Activated CD4-positive, alpha-beta memory T cell treated with anti-CD3 and anti-CD28 coated beads for 36 hours (primary cell): ENCODE measurements around the gene TTLL6. TPM values are rescaled to one million over a fixed set of nuclear protein-coding genes. Genes with fewer than 3 reads are reported as not detected.
"Not testable (repeated sequence)": the region's sequence is repeated elsewhere in the genome, so short reads cannot be mapped to it uniquely, and the experiment has no call there.

ENCODE experiments used
- CTCF ChIA-PET: fragments of 350-600 bp; sonication (Branson Sonifier 250); formaldehyde crosslinking; loops from one replicate; lab custom pipeline; 2021; ENCODE audit warnings: antibody characterized with exemption, inconsistent platforms; lab: Charles Lee
- POLR2A ChIA-PET: fragments of 350-600 bp; sonication (Branson Sonifier 250); formaldehyde crosslinking; loops from one replicate; lab custom pipeline; 2021; ENCODE audit warnings: antibody characterized with exemption; lab: Charles Lee
- DNase-seq: peaks from one replicate; pipeline ENCODE4 v3.0.0-alpha.2; 2020
- H3K27ac Mint-ChIP-seq: one replicate; pipeline ENCODE4 v1.8.0; 2021; ENCODE audit warnings: mixed read lengths
- H3K27me3 Mint-ChIP-seq: one replicate; pipeline ENCODE4 v1.8.0; 2021; ENCODE audit warnings: mixed read lengths
- H3K36me3 Mint-ChIP-seq: one replicate; pipeline ENCODE4 v1.8.0; 2021; ENCODE audit warnings: mixed read lengths
- H3K4me1 Mint-ChIP-seq: one replicate; pipeline ENCODE4 v1.8.0; 2021; ENCODE audit warnings: low read depth, mixed read lengths
- H3K4me3 Mint-ChIP-seq: one replicate; pipeline ENCODE4 v1.8.0; 2021; ENCODE audit warnings: mild to moderate bottlenecking, mixed read lengths
- H3K9me3 Mint-ChIP-seq: one replicate; pipeline ENCODE4 v1.8.0; 2021; ENCODE audit warnings: mixed read lengths
- intact Hi-C: fragments of 100-400 bp; cut with micrococcal nuclease; formaldehyde crosslinking; loops from one replicate; pipeline ENCODE4 v1.15.1; 2023
- microRNA-seq: library from miRNA; unstranded; fragments of <30 nt; microRNA quantifications from one replicate; pipeline ENCODE4 v1.2.0, GENCODE V29; 2022; ENCODE audit warnings: borderline number of aligned reads, borderline microRNAs expressed, borderline replicate concordance
- total RNA-seq, 2 experiments: library from RNA; stranded (reverse); gene quantifications; one replicate each; pipeline ENCODE4 v1.2.3, GENCODE V29; 2021

The TTLL6 gene
- total RNA-seq, 2 experiments from 2014 or later, result not detected

DNA sequence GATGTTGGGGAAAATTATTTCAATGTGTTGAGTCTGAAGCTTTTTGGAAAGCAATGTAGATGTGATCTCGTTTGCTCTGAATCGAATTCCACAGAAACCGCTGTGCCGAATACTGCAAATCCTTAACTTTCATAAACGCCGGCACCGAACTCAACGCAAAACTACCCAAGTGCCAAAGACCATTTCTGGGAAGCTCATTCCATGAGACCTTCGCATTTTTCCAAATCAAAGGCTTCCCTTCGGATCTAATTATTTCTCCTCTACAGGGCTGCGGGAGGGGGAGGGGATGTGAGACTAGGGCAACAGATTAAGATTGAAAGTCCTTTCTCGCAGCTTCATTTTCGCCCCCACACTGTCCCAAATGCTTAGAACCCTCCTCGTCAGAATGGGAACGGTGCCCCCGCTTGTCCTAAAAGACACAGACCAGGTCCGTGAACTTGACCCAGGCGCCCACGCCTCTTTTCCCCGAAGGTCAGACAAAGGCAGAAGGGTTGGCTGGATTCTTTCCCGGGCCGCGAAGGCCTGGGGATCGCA lies 98.7 kb downstream of the TTLL6 start:
- no peak overlapping the region for H3K27ac Mint-ChIP-seq
- H3K27me3 Mint-ChIP-seq, result peaks cover 76% of the 10 kb centered on the region
- no peak for DNase-seq
- peak overlapping the region; percentile 33 for H3K4me3 Mint-ChIP-seq
- peaks cover 2% of the 10 kb centered on the region for H3K36me3 Mint-ChIP-seq
- ChIA-PET POLR2A (interaction anchor here (1.3 kb wide), 1 partner anchor 27 kb away, joined by 3 read pairs; no protein-coding TSS in a partner anchor), CTCF (interaction anchor here (0.9 to 1.9 kb wide), 3 partner anchors 20 to 48 kb away, joined by 3 to 6 read pairs (median 4); no protein-coding TSS in a partner anchor)
- intact Hi-C loops, result no loop called here
- H3K4me1 Mint-ChIP-seq, result peaks cover 14% of the 10 kb centered on the region
- no peaks in the 10 kb centered on the region for H3K9me3 Mint-ChIP-seq

DNA sequence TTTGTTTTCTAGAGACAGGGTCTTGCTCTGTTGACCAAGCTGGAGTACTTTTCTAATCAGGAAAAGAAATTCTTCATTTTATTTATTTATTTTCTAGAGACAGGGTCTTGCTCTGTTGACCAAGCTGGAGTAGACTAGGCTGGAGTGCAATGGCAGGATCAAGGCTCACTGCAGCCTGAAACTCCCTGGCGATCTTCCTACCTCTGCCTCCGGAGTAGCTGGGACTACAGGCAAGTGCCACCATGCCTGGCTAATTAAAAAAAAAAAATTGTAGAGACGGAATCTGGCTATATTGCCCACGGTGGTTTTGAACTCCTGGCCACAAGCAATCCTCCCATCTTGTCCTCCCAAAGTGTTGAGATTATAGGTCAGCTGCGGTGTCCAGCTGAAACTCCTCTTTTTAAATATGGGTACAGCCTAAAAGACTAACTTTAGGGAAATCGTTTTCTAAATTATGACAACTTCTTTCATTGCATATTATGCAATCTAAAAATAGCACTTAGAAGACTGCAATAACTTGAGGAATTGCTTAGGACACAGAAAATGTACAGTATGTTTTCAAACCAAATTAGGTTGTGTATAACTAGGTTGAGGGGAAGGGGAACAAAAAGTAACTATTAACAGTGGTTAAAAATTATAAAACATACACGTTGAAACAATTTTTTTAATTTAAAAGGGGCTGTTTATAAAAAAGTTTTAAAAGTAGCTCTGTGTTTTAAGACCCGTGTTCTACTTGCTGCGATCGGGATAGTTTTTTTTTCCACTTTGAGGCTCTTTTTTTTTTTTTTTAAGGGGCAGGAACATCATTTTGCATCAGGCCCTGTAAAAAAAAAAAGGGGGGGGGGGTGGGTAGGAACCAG lies 99.4 kb downstream of the TTLL6 start:
- Mint-ChIP-seq H3K4me1 (peaks cover 12% of the 10 kb centered on the region), H3K9me3 (no peaks in the 10 kb centered on the region), H3K27me3 (peaks cover 72% of the 10 kb centered on the region), H3K4me3 (no peak overlapping the region), H3K36me3 (peaks cover 2% of the 10 kb centered on the region), H3K27ac (no peak overlapping the region)
- ChIA-PET CTCF (interaction anchor here (0.7 to 2.0 kb wide), 6 partner anchors 21 to 166 kb away, joined by 3 to 11 read pairs (median 4); no protein-coding TSS in a partner anchor), POLR2A (interaction anchor here (1.3 kb wide), 1 partner anchor 28 kb away, joined by 3 read pairs; no protein-coding TSS in a partner anchor)
- intact Hi-C loops, result no loop called here
- no peak for DNase-seq

DNA sequence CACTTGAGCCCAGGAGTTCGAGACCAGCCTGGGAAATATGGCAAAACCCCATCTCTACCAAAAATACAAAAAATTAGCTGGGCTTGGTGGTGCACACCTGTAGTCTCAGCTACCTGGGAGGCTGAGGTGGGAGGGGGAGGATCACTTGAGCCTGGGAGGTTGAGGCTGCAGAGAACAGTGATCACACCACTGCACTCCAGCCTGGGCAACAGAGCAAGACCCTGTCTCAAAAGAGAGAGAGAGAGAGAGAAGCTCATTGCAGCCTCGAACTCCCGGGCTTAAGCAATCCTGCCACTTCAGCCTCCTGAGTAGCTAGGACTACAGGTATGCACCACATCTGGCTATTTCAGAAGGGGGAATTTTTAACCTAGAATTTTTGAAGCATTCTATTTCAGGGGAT lies 100.5 kb downstream of the TTLL6 start:
- H3K9me3 Mint-ChIP-seq, H3K27ac Mint-ChIP-seq, H3K36me3 Mint-ChIP-seq, POLR2A ChIA-PET, intact Hi-C loops, DNase-seq, H3K4me3 Mint-ChIP-seq: not testable (repeated sequence)
- CTCF ChIA-PET, result interaction anchor here (0.8 to 2.0 kb wide), 4 partner anchors 22 to 167 kb away, joined by 3 to 11 read pairs (median 5); no protein-coding TSS in a partner anchor
- peaks cover 70% of the 10 kb centered on the region for H3K27me3 Mint-ChIP-seq
- peaks cover 12% of the 10 kb centered on the region for H3K4me1 Mint-ChIP-seq

DNA sequence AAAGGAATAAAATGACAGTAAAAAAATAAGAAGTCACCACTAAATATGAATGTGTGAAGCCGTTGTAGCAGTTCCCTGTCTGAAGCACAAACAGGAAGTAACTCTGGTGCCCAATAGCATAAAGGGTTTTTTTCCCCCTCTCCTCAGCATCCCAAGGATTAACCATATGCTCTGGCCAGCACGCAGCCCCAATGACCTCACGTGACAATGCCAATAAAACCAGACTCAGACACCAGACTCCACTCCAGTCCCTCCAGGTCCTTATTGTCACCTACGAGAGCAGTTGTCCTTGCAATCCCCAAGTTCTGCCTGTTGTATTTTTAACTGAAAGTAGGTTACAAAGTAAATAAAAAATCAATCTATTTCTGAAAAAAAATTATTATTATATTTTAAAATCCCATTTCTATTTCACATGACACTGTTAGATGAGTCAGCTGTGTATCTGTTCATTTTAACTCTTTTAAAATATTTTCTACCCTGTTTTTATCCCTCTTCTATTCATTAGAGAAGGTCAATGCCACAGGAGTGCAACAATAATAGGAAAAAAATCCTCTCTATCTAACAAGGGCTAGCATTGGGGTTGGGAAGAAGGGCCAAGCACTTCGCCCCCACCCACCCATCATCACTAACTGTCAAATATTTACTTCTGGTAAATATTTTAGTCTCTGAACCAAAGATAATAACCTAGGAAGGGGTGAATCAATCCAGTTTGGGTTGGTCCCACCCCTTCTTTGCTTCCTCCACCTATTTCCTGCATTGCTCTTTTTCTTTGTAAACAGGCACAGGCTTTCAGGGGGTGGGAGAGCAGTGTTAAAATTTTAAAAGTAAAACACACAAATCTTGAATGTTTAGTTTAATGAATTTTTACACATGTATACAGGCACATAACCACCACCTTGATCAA lies 101.3 kb downstream of the TTLL6 start:
- peaks cover 2% of the 10 kb centered on the region for H3K36me3 Mint-ChIP-seq
- H3K4me1 Mint-ChIP-seq, result peaks cover 12% of the 10 kb centered on the region
- H3K27ac Mint-ChIP-seq, result no peak overlapping the region
- no peaks in the 10 kb centered on the region for H3K9me3 Mint-ChIP-seq
- peaks cover 68% of the 10 kb centered on the region for H3K27me3 Mint-ChIP-seq
- ChIA-PET POLR2A (no interaction called here), CTCF (interaction anchor here (0.9 to 2.0 kb wide), 3 partner anchors 8 to 37 kb away, joined by 3 to 11 read pairs (median 4); no protein-coding TSS in a partner anchor)
- no peak overlapping the region for H3K4me3 Mint-ChIP-seq
- DNase-seq, result no peak
- intact Hi-C loops, result no loop called here

Small RNA genes lying within 50 kb of the gene (microRNA-seq; reads per million reads assigned to microRNA genes)
- gene MIR3185, result not detected

Other genes with a start within 250 kb of the TTLL6 start
- 1 to 10 TPM; 2.3 TPM for gene HOXB4, start 238.9 kb downstream of the TTLL6 start, total RNA-seq
- 1 to 10 TPM; 2.6 TPM for gene HOXB3, start 227.0 kb downstream of the TTLL6 start, total RNA-seq
- not detected for gene HOXB5, start 223.4 kb downstream of the TTLL6 start, total RNA-seq
- under 1 TPM; 0.21 to 0.22 TPM for gene HOXB6, start 212.2 kb downstream of the TTLL6 start, total RNA-seq
- gene HOXB7, start 206.2 kb downstream of the TTLL6 start, total RNA-seq, result under 1 TPM; 0.36 to 0.44 TPM
- not detected for gene HOXB8, start 201.9 kb downstream of the TTLL6 start, total RNA-seq
- 1 to 10 TPM; 1.4 to 1.5 TPM for gene HOXB9, start 190.9 kb downstream of the TTLL6 start, total RNA-seq
- gene PRAC1, start 94.7 kb downstream of the TTLL6 start, total RNA-seq, result not detected
- gene PRAC2, start 94.0 kb downstream of the TTLL6 start, total RNA-seq, result not detected
- not detected for gene HOXB13, start 88.5 kb downstream of the TTLL6 start, total RNA-seq
- gene CALCOCO2, start 13.8 kb upstream of the TTLL6 start, total RNA-seq, result 10 to 100 TPM; 65.1 to 72.1 TPM
- 100 to 1,000 TPM; 119 to 129 TPM for gene ATP5MC1, start 75.6 kb upstream of the TTLL6 start, total RNA-seq
- gene UBE2Z, start 91.2 kb upstream of the TTLL6 start, total RNA-seq, result 100 to 1,000 TPM; 102 to 109 TPM
- 100 to 1,000 TPM in 1 of 2 experiments, 10 to 100 TPM in 1; 93.5 to 105 TPM for gene SNF8, start 127.6 kb upstream of the TTLL6 start, total RNA-seq
- gene GIP, start 151.4 kb upstream of the TTLL6 start, total RNA-seq, result not detected
- gene IGF2BP1, start 180.2 kb upstream of the TTLL6 start, total RNA-seq, result under 1 TPM; 0.22 to 0.29 TPM